Body of pancreas (tissue), 4 donors: ENCODE results near the gene PITRM1. TPM values are rescaled to one million over a fixed set of nuclear protein-coding genes. Genes with fewer than 3 reads are reported as not detected.

Experiments
- ATAC-seq: fragments of 150-250 bp; one replicate; pipeline ENCODE4 v1.9.1; 2016
- DNase-seq, 4 donors: peaks; one replicate each; pipeline ENCODE4 v3.0.0-alpha.2; 2019
- H3K27ac ChIP-seq, 4 donors: fragments of 200-600 bp; sonication (generic); 1 replicate in 3 of 4; 2 replicates in 1 of 4; pipeline versions ENCODE4 v1.5.1 to v1.6.1; 2016 to 2019; ENCODE audit warnings: mild to moderate bottlenecking in 1 of 4, mixed read lengths in 1 of 4, moderate library complexity in 1 of 4
- H3K27me3 ChIP-seq, 2 donors: fragments of 200-600 bp; sonication (generic); one replicate each; pipeline ENCODE4 v1.6.0; 2016; ENCODE audit warnings: mild to moderate bottlenecking in 1 of 2
- H3K36me3 ChIP-seq, 2 donors: fragments of 200-600 bp; sonication (generic); replicated peaks in 1 of 2; 2 replicates each; pipeline ENCODE4 v1.5.1; 2016; ENCODE audit warnings: low read depth in 2 of 2; ENCODE audit not compliant: insufficient read depth in 1 of 2
- H3K4me1 ChIP-seq: fragments of 200-600 bp; sonication (generic); one replicate; pipeline ENCODE4 v1.6.0; 2016
- H3K4me3 ChIP-seq, 2 donors: fragments of 200-600 bp; sonication (generic); 1 replicate in 1 of 2; 2 replicates in 1 of 2; pipeline ENCODE4 v1.5.1; 2016 to 2019
- H3K9me3 ChIP-seq, 3 donors: fragments of 200-600 bp; sonication (generic); 1 replicate in 2 of 3; 2 replicates in 1 of 3; pipeline ENCODE4 v1.5.1; 2016
- CTCF ChIP-seq, 7 experiments: fragments of 450-650 bp in 4 of 7; fragments of 200-600 bp in 3 of 7; sonication (generic) in 3 of 7; IDR thresholded peaks; one replicate each; pipeline ENCODE4 v1.5.1; 2016 to 2019; ENCODE audit warnings: antibody characterized with exemption in 7 of 7
- POLR2A ChIP-seq, 3 donors: fragments of 450-650 bp; IDR thresholded peaks; one replicate each; pipeline ENCODE4 v1.6.1; 2016; ENCODE audit warnings: antibody characterized with exemption in 3 of 3, mild to moderate bottlenecking in 2 of 3
- WGBS, 2 donors: methylation state at CpG; one replicate each; pipeline ENCODE4 v1.1.5; 2017; 5-methylcytosine and 5-hydroxymethylcytosine counted together
- intact Hi-C: fragments of 100-400 bp; cut with DNase I; formaldehyde crosslinking; loops from one replicate; pipeline ENCODE4 v1.15.1; 2023
- total RNA-seq, 2 donors: library from RNA; depleted of rRNA; stranded (reverse); fragments of >200 nt; gene quantifications; one replicate each; pipeline ENCODE4 v1.1.0, GENCODE V29; 2016

The PITRM1 gene
- total RNA-seq, 2 donors from 2014 or later: 34.9 to 45.4 TPM

DNA sequence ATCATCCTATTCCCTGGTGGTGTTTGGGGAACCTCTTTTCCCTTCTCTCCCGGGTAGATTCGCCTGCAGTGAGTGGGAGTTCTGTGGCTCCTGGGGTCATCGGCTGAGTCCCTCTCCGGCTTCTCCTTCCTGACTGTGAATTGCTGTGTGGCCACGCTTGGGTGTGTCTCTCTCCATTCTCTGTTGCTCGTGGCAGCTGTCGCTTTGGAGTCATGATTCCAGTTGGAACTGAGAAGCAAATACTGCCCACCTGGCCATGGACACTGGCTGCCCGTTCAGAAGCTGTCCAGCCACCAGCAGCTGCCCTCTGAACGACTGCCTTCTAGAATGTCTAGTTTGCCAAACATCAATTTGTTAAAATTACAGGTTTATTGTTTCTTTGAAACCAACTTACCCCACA is 23.1 kb upstream of the PITRM1 start:
- Histone ChIP-seq H3K4me1 (peaks cover 16% of the 10 kb centered on the region), H3K36me3 (no peaks in the 10 kb centered on the region), H3K27me3 (no peaks in the 10 kb centered on the region), H3K9me3 (no peaks in the 10 kb centered on the region), H3K27ac (no peak overlapping the region), H3K4me3 (no peak overlapping the region)
- DNase-seq (no peak), ATAC-seq (no peak)
- WGBS, 2 donors: 71 to 77% methylated on average over 9 of the region's 9 CpGs
- no peak for TF ChIP-seq POLR2A (IDR thresholded peaks at IDR 0.05)
- TF ChIP-seq CTCF (IDR thresholded peaks at IDR 0.05): no peak
- intact Hi-C loops: no loop called here

- WGBS, 2 donors: 60 to 66% methylated on average over 10 to 11 of the region's 11 CpGs
- Histone ChIP-seq H3K4me1 (peaks cover 16% of the 10 kb centered on the region), H3K27ac (no peak overlapping the region), H3K4me3 (no peak overlapping the region), H3K9me3 (no peaks in the 10 kb centered on the region), H3K27me3 (no peaks in the 10 kb centered on the region), H3K36me3 (no peaks in the 10 kb centered on the region)
- no peak for ATAC-seq
- DNase-seq: no peak
- intact Hi-C loops: no loop called here
- TF ChIP-seq CTCF (IDR thresholded peaks at IDR 0.05) (no peak), POLR2A (IDR thresholded peaks at IDR 0.05) (no peak)
Measured at GRCh38 chr10:3195286-3195685, 22.7 kb upstream of the PITRM1 start.

- WGBS, 2 donors: 89 to 92% methylated on average over 4 of the region's 4 CpGs
- intact Hi-C loops: no loop called here
- Histone ChIP-seq H3K4me1 (peaks cover 16% of the 10 kb centered on the region), H3K27me3 (no peaks in the 10 kb centered on the region), H3K27ac (no peak overlapping the region), H3K36me3 (no peaks in the 10 kb centered on the region), H3K9me3 (no peaks in the 10 kb centered on the region), H3K4me3 (no peak overlapping the region)
- TF ChIP-seq CTCF (IDR thresholded peaks at IDR 0.05) (no peak), POLR2A (IDR thresholded peaks at IDR 0.05) (no peak)
- ATAC-seq (no peak), DNase-seq (no peak)
Measured at GRCh38 chr10:3194871-3195270, 22.3 kb upstream of the PITRM1 start.

DNA sequence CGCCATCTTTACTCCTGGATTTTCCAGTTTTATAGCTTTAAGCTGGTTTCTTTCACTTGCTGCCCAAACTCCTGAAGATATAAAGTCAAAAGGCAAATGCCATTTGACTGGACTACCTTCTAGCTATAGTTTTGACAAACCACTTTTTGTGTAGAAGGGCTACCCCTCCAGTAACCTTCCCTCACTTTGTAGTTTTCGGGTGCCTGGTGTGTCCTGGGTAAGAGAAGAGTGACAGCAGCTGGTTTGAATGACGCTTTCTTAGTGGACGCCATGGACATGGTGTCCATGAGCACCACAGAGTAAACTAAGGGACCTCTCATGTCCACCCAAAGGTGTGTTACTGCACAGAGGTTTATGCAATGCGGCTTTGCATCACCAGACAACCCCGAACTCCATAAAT is 21.2 kb upstream of the PITRM1 start:
- Histone ChIP-seq H3K4me3 (no peak overlapping the region), H3K36me3 (no peaks in the 10 kb centered on the region), H3K27ac (no peak overlapping the region), H3K4me1 (peaks cover 16% of the 10 kb centered on the region), H3K9me3 (no peaks in the 10 kb centered on the region), H3K27me3 (no peaks in the 10 kb centered on the region)
- WGBS, 2 donors: 82 to 87% methylated on average over 6 of the region's 6 CpGs
- DNase-seq (no peak), ATAC-seq (no peak)
- intact Hi-C loops: no loop called here
- no peak for TF ChIP-seq POLR2A (IDR thresholded peaks at IDR 0.05)
- TF ChIP-seq CTCF (IDR thresholded peaks at IDR 0.05): no peak

- H3K27me3 ChIP-seq: no peaks in the 10 kb centered on the region
- 18% methylated on average over 19 of the region's 19 CpGs for WGBS, 2 donors
- peak overlapping the region in 3 of 4 donors; percentile 15 to 64 (median 58) for H3K27ac ChIP-seq
- peak; percentile 76 to 93 (median 87) for TF ChIP-seq CTCF (IDR thresholded peaks at IDR 0.05)
- TF ChIP-seq POLR2A (IDR thresholded peaks at IDR 0.05): no peak
- peaks cover 16% of the 10 kb centered on the region for H3K4me1 ChIP-seq
- peak; percentile 62 for ATAC-seq
- no peak overlapping the region for H3K4me3 ChIP-seq
- no peaks in the 10 kb centered on the region for H3K36me3 ChIP-seq
- peak; percentile 68 to 76 (median 73) for DNase-seq
- intact Hi-C loops: no loop called here
- H3K9me3 ChIP-seq: no peaks in the 10 kb centered on the region
Measured at GRCh38 chr10:3192856-3193635, 20.5 kb upstream of the PITRM1 start.
